Measurements from ENCODE around the gene WFDC9. TPM values are rescaled to one million over a fixed set of nuclear protein-coding genes. Genes with fewer than 3 reads are reported as not detected.

WFDC9 gene
- total and polyA plus RNA-seq, 2 of the 8 experiments (the other 6 are each of a cell fraction or from before 2014, with no cell fraction given) = not detected

- no peaks in the 10 kb centered on the region for H3K9me3 ChIP-seq (ENCODE audit: insufficient read depth in 2 of 2, low read depth in 1 of 2, low read length in 1 of 2)
- no peak overlapping the region for H3K4ac ChIP-seq (replicated peaks; ENCODE audit: insufficient read length, low read depth, low read length)
- H2BK20ac ChIP-seq (ENCODE audit: low read length) = no peak overlapping the region
- H2AK5ac ChIP-seq (ENCODE audit: low read depth, low read length) = no peak overlapping the region
- H3K56ac ChIP-seq (replicated peaks; ENCODE audit: insufficient read length, low read depth, low read length) = no peak overlapping the region
- ChIA-PET POLR2A (ENCODE audit: partially characterized antibody) (no interaction called here), CTCF (ENCODE audit: partially characterized antibody) (interaction anchor here (1.2 to 5.5 kb wide), 3 partner anchors 143 to 697 kb away, joined by 3 to 71 read pairs (median 3); no protein-coding TSS in a partner anchor)
- no peak overlapping the region for H2BK5ac ChIP-seq (ENCODE audit: low read depth, low read length)
- no peak overlapping the region for H3K14ac ChIP-seq (ENCODE audit: insufficient read length)
- no peak overlapping the region for H3K18ac ChIP-seq (ENCODE audit: extremely low read depth, low read length)
- WGBS, 2 experiments (ENCODE audit: extremely low coverage in 1 of 2, insufficient coverage in 1 of 2, insufficient read length in 1 of 2, insufficient replicate concordance in 2 of 2, low coverage in 1 of 2, low lambda C conversion rate in 2 of 2, missing lambda C conversion rate in 1 of 2) = 86% methylated on average over 2 of the region's 2 CpGs; no CpG with 5 or more reads in 1 of the 2 experiments
- no peak for TF ChIP-seq CEBPB (IDR thresholded peaks at IDR 0.05; ENCODE audit: low read depth, low read length)
- no peak for TF ChIP-seq TAF7 (optimal IDR thresholded peaks at IDR 0.05; ENCODE audit: borderline replicate concordance, low read depth, low read length)
- TF ChIP-seq POLR2AphosphoS5 (IDR thresholded peaks at IDR 0.05; ENCODE audit: low read depth, low read length) = no peak
- no peak for TF ChIP-seq NANOG (IDR thresholded peaks at IDR 0.05; ENCODE audit: insufficient read depth, low read depth, low read length, poor library complexity, severe bottlenecking)
- no peak for TF ChIP-seq TEAD4 (IDR thresholded peaks at IDR 0.05; ENCODE audit: low read depth, low read length)
- no peak for TF ChIP-seq CBX8 (IDR thresholded peaks at IDR 0.05; ENCODE audit: borderline replicate concordance, low read depth, low read length)
- TF ChIP-seq ZNF274 (IDR thresholded peaks at IDR 0.05; ENCODE audit: borderline replicate concordance, extremely low read depth, low read length) = no peak
- no peak for TF ChIP-seq SRF (IDR thresholded peaks at IDR 0.05; ENCODE audit: low read depth, low read length)
- no peak for TF ChIP-seq GTF2F1 (IDR thresholded peaks at IDR 0.05; ENCODE audit: borderline replicate concordance, low read depth, low read length)
- TF ChIP-seq CHD1 (IDR thresholded peaks at IDR 0.05; ENCODE audit: low read depth, low read length) = no peak
- no peak for TF ChIP-seq POLR2A (IDR thresholded peaks at IDR 0.05; ENCODE audit: control extremely low read depth in 1 of 2, low read depth in 2 of 2, low read length in 2 of 2)
- TF ChIP-seq SUZ12 (IDR thresholded peaks at IDR 0.05; ENCODE audit: low read length) = no peak
- no peak for TF ChIP-seq TCF12 (IDR thresholded peaks at IDR 0.05; ENCODE audit: low read depth, low read length)
- no peak for TF ChIP-seq EZH2 (IDR thresholded peaks at IDR 0.05; ENCODE audit: low read depth, low read length, severe bottlenecking)
- no peak for TF ChIP-seq CBX5 (IDR thresholded peaks at IDR 0.05; ENCODE audit: low read depth, low read length)
- FAIRE-seq (no peak), DNase-seq (ENCODE audit: low read depth in 1 of 2, low spot score in 2 of 2) (no peak)
- H2BK12ac ChIP-seq (ENCODE audit: low read depth, low read length) = no peak overlapping the region
- no peak overlapping the region for H3K4me3 ChIP-seq (ENCODE audit: extremely low read depth in 1 of 4, insufficient read depth in 2 of 4, low read depth in 3 of 4, low read length in 4 of 4)
- H2AFZ ChIP-seq (ENCODE audit: low read length) = no peak overlapping the region
- no peak overlapping the region for H4K8ac ChIP-seq (ENCODE audit: extremely low read depth, insufficient read depth, low read length)
- no peak overlapping the region for H3K4me2 ChIP-seq (ENCODE audit: insufficient read depth in 1 of 2, low read depth in 2 of 2, low read length in 2 of 2)
- no peak overlapping the region for H4K5ac ChIP-seq (ENCODE audit: insufficient read length, low read depth, low read length)
- H3K23ac ChIP-seq (ENCODE audit: insufficient read length) = no peak overlapping the region
- H3K27ac ChIP-seq (ENCODE audit: low read depth, low read length) = no peak overlapping the region
- H3K9ac ChIP-seq (replicated peaks in 1 of 4; ENCODE audit: extremely low read depth in 1 of 4, low read depth in 3 of 4, low read length in 3 of 4) = no peak overlapping the region
- no peaks in the 10 kb centered on the region for H3K36me3 ChIP-seq (ENCODE audit: control insufficient read depth in 2 of 4, insufficient read depth in 4 of 4, low read length in 3 of 4)
- H4K20me1 ChIP-seq (replicated peaks in 1 of 2; ENCODE audit: control insufficient read depth in 1 of 2, insufficient read depth in 2 of 2, low read length in 2 of 2) = no peaks in the 10 kb centered on the region
- no peak overlapping the region for H2BK120ac ChIP-seq (replicated peaks; ENCODE audit: low read depth, low read length)
- no peak overlapping the region for H2BK15ac ChIP-seq (ENCODE audit: low read length)
- no peaks in the 10 kb centered on the region for H3K79me1 ChIP-seq (ENCODE audit: low read depth, low read length)
- H3K4me1 ChIP-seq (replicated peaks in 1 of 4; ENCODE audit: control insufficient read depth in 3 of 4, insufficient read depth in 4 of 4, low read length in 3 of 4) = peaks cover 0 to 2% (median 0%) of the 10 kb centered on the region in 4 experiments; a peak in 2 of 7 replicates
- no peak overlapping the region for H4K91ac ChIP-seq (replicated peaks; ENCODE audit: insufficient read length, low read length)
- no peaks in the 10 kb centered on the region; the same call in 1 of the 2 replicates for H3K23me2 ChIP-seq (ENCODE audit: low read depth, low read length)
- H3K79me2 ChIP-seq (ENCODE audit: control insufficient read depth in 1 of 2, insufficient read depth in 2 of 2, low read length in 2 of 2) = no peaks in the 10 kb centered on the region
- no peaks in the 10 kb centered on the region for H3K27me3 ChIP-seq (replicated peaks in 1 of 4; ENCODE audit: control insufficient read depth in 3 of 4, extremely low read depth in 1 of 4, insufficient read depth in 3 of 4, low read length in 3 of 4)
Measured at GRCh38 chr20:45626540-45626939, 4.5 kb downstream of the WFDC9 start.
